Stimulated activated memory B cell treated with anti-CD40 and anti-IgM and Interleukin-4, amounts not matched to agents 10 μg/mL and 1 μg/mL and 100 μg/mL, for 72 hours (primary cell): ENCODE results near the gene ATP6V0B.
A peak's percentile ranks its signal among the peaks of the same experiment; 100 is the strongest.

Source experiments
- ATAC-seq: fragments of 150-1000 bp; cut with Tn5 transposase; 2 replicates; pipeline ENCODE4 v1.10.0; 2021
- H3K27ac Mint-ChIP-seq: one replicate; pipeline ENCODE4 v1.8.0; 2022; ENCODE audit warnings: mild to moderate bottlenecking, mixed read lengths
- H3K27me3 Mint-ChIP-seq: one replicate; pipeline ENCODE4 v1.8.0; 2022; ENCODE audit warnings: mixed read lengths
- H3K36me3 Mint-ChIP-seq: one replicate; pipeline ENCODE4 v1.8.0; 2022; ENCODE audit warnings: mixed read lengths
- H3K4me1 Mint-ChIP-seq: one replicate; pipeline ENCODE4 v1.8.0; 2022; ENCODE audit warnings: mixed read lengths
- H3K4me3 Mint-ChIP-seq: one replicate; pipeline ENCODE4 v1.8.0; 2022; ENCODE audit warnings: mild to moderate bottlenecking, moderate library complexity, mixed read lengths
- H3K9me3 Mint-ChIP-seq: one replicate; pipeline ENCODE4 v1.8.0; 2022; ENCODE audit warnings: mixed read lengths

The ATP6V0B gene

GRCh38 chr1:43938383-43938782 lies 36.4 kb upstream of the ATP6V0B start:
- Mint-ChIP-seq H3K27me3 (peaks cover 24% of the 10 kb centered on the region), H3K27ac (no peak overlapping the region), H3K9me3 (no peaks in the 10 kb centered on the region), H3K4me1 (peaks cover 22% of the 10 kb centered on the region), H3K36me3 (peaks cover 28% of the 10 kb centered on the region), H3K4me3 (no peak overlapping the region)
- ATAC-seq, result no peak

- H3K36me3 Mint-ChIP-seq, result peaks cover 28% of the 10 kb centered on the region
- peaks cover 18% of the 10 kb centered on the region for H3K27me3 Mint-ChIP-seq
- peaks cover 17% of the 10 kb centered on the region for H3K4me1 Mint-ChIP-seq
- H3K4me3 Mint-ChIP-seq, result no peak overlapping the region
- no peak for ATAC-seq
- H3K9me3 Mint-ChIP-seq, result no peaks in the 10 kb centered on the region
- no peak overlapping the region for H3K27ac Mint-ChIP-seq
Observed at GRCh38 chr1:43938892-43939587, 35.7 kb upstream of the ATP6V0B start.

GRCh38 chr1:43942411-43942810 lies 32.3 kb upstream of the ATP6V0B start:
- Mint-ChIP-seq H3K27me3 (no peaks in the 10 kb centered on the region), H3K9me3 (no peaks in the 10 kb centered on the region), H3K27ac (no peak overlapping the region), H3K4me3 (no peak overlapping the region), H3K36me3 (peaks cover 28% of the 10 kb centered on the region), H3K4me1 (peaks cover 31% of the 10 kb centered on the region)
- ATAC-seq, result no peak

- ATAC-seq, result no peak
- no peak overlapping the region for H3K27ac Mint-ChIP-seq
- peaks cover 55% of the 10 kb centered on the region for H3K4me1 Mint-ChIP-seq
- peaks cover 18% of the 10 kb centered on the region for H3K36me3 Mint-ChIP-seq
- H3K9me3 Mint-ChIP-seq, result no peaks in the 10 kb centered on the region
- no peak overlapping the region for H3K4me3 Mint-ChIP-seq
- H3K27me3 Mint-ChIP-seq, result no peaks in the 10 kb centered on the region
Observed at GRCh38 chr1:43944860-43945259, 29.9 kb upstream of the ATP6V0B start.

- ATAC-seq, result no peak
- peak overlapping the region; percentile 93 for H3K4me3 Mint-ChIP-seq
Observed at GRCh38 chr1:43945674-43946235, 29.0 kb upstream of the ATP6V0B start.

GRCh38 chr1:43946236-43947060 lies 28.3 kb upstream of the ATP6V0B start, which contains the start of gene IPO13:
IPO13 (plus strand) TSS chr1:43946950; CDS start chr1:43947601, 651 bp downstream.
- ATAC-seq, result peak; percentile 98
- peaks cover 29% of the 10 kb centered on the region for H3K36me3 Mint-ChIP-seq
- peaks cover 71% of the 10 kb centered on the region for H3K4me1 Mint-ChIP-seq
- no peaks in the 10 kb centered on the region for H3K9me3 Mint-ChIP-seq
- H3K27ac Mint-ChIP-seq, result peak within 1 kb of the TSS; percentile 91
- H3K27me3 Mint-ChIP-seq, result no peaks in the 10 kb centered on the region
- H3K4me3 Mint-ChIP-seq, result peak within 1 kb of the TSS; percentile 93

More at GRCh38 chr1:43945674-43946235, 29.0 kb upstream of the ATP6V0B start:
- H3K27me3 Mint-ChIP-seq, result no peaks in the 10 kb centered on the region
- no peaks in the 10 kb centered on the region for H3K9me3 Mint-ChIP-seq
- H3K4me1 Mint-ChIP-seq, result peaks cover 64% of the 10 kb centered on the region
- H3K36me3 Mint-ChIP-seq, result peaks cover 22% of the 10 kb centered on the region
- H3K27ac Mint-ChIP-seq, result peak overlapping the region; percentile 91

- H3K9me3 Mint-ChIP-seq, result no peaks in the 10 kb centered on the region
- no peaks in the 10 kb centered on the region for H3K27me3 Mint-ChIP-seq
- H3K27ac Mint-ChIP-seq, result peak overlapping the region; percentile 91
- ATAC-seq, result peak; percentile 28
- H3K4me1 Mint-ChIP-seq, result peaks cover 74% of the 10 kb centered on the region
- peaks cover 34% of the 10 kb centered on the region for H3K36me3 Mint-ChIP-seq
- H3K4me3 Mint-ChIP-seq, result peak overlapping the region; percentile 93
Observed at GRCh38 chr1:43947061-43947873, 27.5 kb upstream of the ATP6V0B start.

GRCh38 chr1:43947874-43948437 lies 26.8 kb upstream of the ATP6V0B start:
- Mint-ChIP-seq H3K27ac (peak overlapping the region; percentile 91), H3K36me3 (peaks cover 29% of the 10 kb centered on the region), H3K27me3 (no peaks in the 10 kb centered on the region), H3K9me3 (no peaks in the 10 kb centered on the region), H3K4me1 (peaks cover 69% of the 10 kb centered on the region), H3K4me3 (peak overlapping the region; percentile 93)
- ATAC-seq, result no peak

GRCh38 chr1:43949678-43950077 lies 25.1 kb upstream of the ATP6V0B start:
- peaks cover 32% of the 10 kb centered on the region for H3K36me3 Mint-ChIP-seq
- ATAC-seq, result no peak
- H3K4me1 Mint-ChIP-seq, result peaks cover 69% of the 10 kb centered on the region
- no peak overlapping the region for H3K4me3 Mint-ChIP-seq
- no peaks in the 10 kb centered on the region for H3K27me3 Mint-ChIP-seq
- H3K27ac Mint-ChIP-seq, result no peak overlapping the region
- H3K9me3 Mint-ChIP-seq, result no peaks in the 10 kb centered on the region

- ATAC-seq, result no peak
- no peak overlapping the region for H3K4me3 Mint-ChIP-seq
Observed at GRCh38 chr1:43951021-43951985, 23.5 kb upstream of the ATP6V0B start.

GRCh38 chr1:43952731-43953346 lies 21.9 kb upstream of the ATP6V0B start:
- Mint-ChIP-seq H3K27me3 (no peaks in the 10 kb centered on the region), H3K27ac (no peak overlapping the region), H3K36me3 (peaks cover 46% of the 10 kb centered on the region), H3K4me3 (no peak overlapping the region), H3K9me3 (no peaks in the 10 kb centered on the region), H3K4me1 (peaks cover 49% of the 10 kb centered on the region)
- no peak for ATAC-seq

More at GRCh38 chr1:43951021-43951985, 23.5 kb upstream of the ATP6V0B start:
- Mint-ChIP-seq H3K4me1 (peaks cover 59% of the 10 kb centered on the region), H3K36me3 (peaks cover 37% of the 10 kb centered on the region), H3K27ac (no peak overlapping the region), H3K9me3 (no peaks in the 10 kb centered on the region), H3K27me3 (no peaks in the 10 kb centered on the region)

GRCh38 chr1:43953361-43953760 lies 21.4 kb upstream of the ATP6V0B start:
- Mint-ChIP-seq H3K36me3 (peaks cover 51% of the 10 kb centered on the region), H3K27me3 (no peaks in the 10 kb centered on the region), H3K4me1 (peaks cover 44% of the 10 kb centered on the region), H3K27ac (no peak overlapping the region), H3K4me3 (no peak overlapping the region), H3K9me3 (no peaks in the 10 kb centered on the region)
- ATAC-seq, result no peak

- peaks cover 58% of the 10 kb centered on the region for H3K36me3 Mint-ChIP-seq
- H3K9me3 Mint-ChIP-seq, result no peaks in the 10 kb centered on the region
- peaks cover 37% of the 10 kb centered on the region for H3K4me1 Mint-ChIP-seq
- no peak for ATAC-seq
- no peak overlapping the region for H3K27ac Mint-ChIP-seq
- H3K4me3 Mint-ChIP-seq, result no peak overlapping the region
- no peaks in the 10 kb centered on the region for H3K27me3 Mint-ChIP-seq
Observed at GRCh38 chr1:43954036-43954435, 20.7 kb upstream of the ATP6V0B start.
